WTC11 (cell line): ENCODE results near the gene TUBA3D. TPM values are rescaled to one million over a fixed set of nuclear protein-coding genes. Genes with fewer than 3 reads are reported as not detected.

ENCODE experiments used
- CREM ChIP-seq: sonication (generic); formaldehyde crosslinking; IDR thresholded peaks from 2 replicates; pipeline ENCODE4 v1.8.1; 2022; ENCODE audit warnings: mild to moderate bottlenecking, missing genetic modification reagents, moderate library complexity
- CTCF ChIP-seq: fragments of 200-600 bp; IDR thresholded peaks from 2 replicates; pipeline ENCODE4 v1.8.0; 2022; ENCODE audit warnings: antibody characterized with exemption
- E2F4 ChIP-seq: sonication (generic); formaldehyde crosslinking; IDR thresholded peaks from 2 replicates; pipeline ENCODE4 v1.8.1; 2022; ENCODE audit warnings: low read depth, mild to moderate bottlenecking, moderate library complexity, missing genetic modification reagents, borderline replicate concordance
- E2F5 ChIP-seq: sonication (generic); formaldehyde crosslinking; IDR thresholded peaks from 2 replicates; pipeline ENCODE4 v1.8.1; 2022; ENCODE audit warnings: mild to moderate bottlenecking, moderate library complexity, missing genetic modification reagents
- ESRRA ChIP-seq: sonication (generic); formaldehyde crosslinking; IDR thresholded peaks from 2 replicates; pipeline ENCODE4 v1.8.1; 2022; ENCODE audit warnings: mild to moderate bottlenecking, missing genetic modification reagents, borderline replicate concordance
- FOXJ3 ChIP-seq: sonication (generic); formaldehyde crosslinking; IDR thresholded peaks from 2 replicates; pipeline ENCODE4 v1.9.0; 2021; ENCODE audit warnings: missing genetic modification reagents, mild to moderate bottlenecking, borderline replicate concordance
- HMGA2 ChIP-seq: fragments of 250-450 bp; sonication (Bioruptor Pico); IDR thresholded peaks from 2 replicates; pipeline ENCODE4 v1.4.0; 2021; ENCODE audit warnings: mild to moderate bottlenecking, moderate library complexity
- IRF2 ChIP-seq: sonication (generic); formaldehyde crosslinking; IDR thresholded peaks from 2 replicates; pipeline ENCODE4 v1.8.0; 2022; ENCODE audit warnings: low read depth, missing genetic modification reagents, borderline replicate concordance
- JAZF1 ChIP-seq: fragments of 250-450 bp; sonication (Bioruptor Pico); IDR thresholded peaks from 2 replicates; pipeline ENCODE4 v1.9.0; 2021; ENCODE audit warnings: moderate library complexity, mild to moderate bottlenecking, inconsistent platforms
- MLX ChIP-seq: sonication (generic); formaldehyde crosslinking; IDR thresholded peaks from 2 replicates; pipeline ENCODE4 v1.8.1; 2023; ENCODE audit warnings: mild to moderate bottlenecking, missing genetic modification reagents, moderate library complexity
- PRDM15 ChIP-seq: sonication (generic); formaldehyde crosslinking; IDR thresholded peaks from 2 replicates; pipeline ENCODE4 v1.8.0; 2022; ENCODE audit warnings: missing genetic modification reagents
- PREB ChIP-seq: sonication (generic); formaldehyde crosslinking; IDR thresholded peaks from 2 replicates; pipeline ENCODE4 v1.8.1; 2022; ENCODE audit warnings: mild to moderate bottlenecking, missing genetic modification reagents, moderate library complexity, borderline replicate concordance
- RELA ChIP-seq: sonication (generic); formaldehyde crosslinking; IDR thresholded peaks from 2 replicates; pipeline ENCODE4 v1.8.1; 2022; ENCODE audit warnings: missing genetic modification reagents, mild to moderate bottlenecking, borderline replicate concordance
- ZMAT4 ChIP-seq: fragments of 250-450 bp; sonication (Bioruptor Pico); IDR thresholded peaks from 2 replicates; pipeline ENCODE4 v1.9.0; 2021; ENCODE audit warnings: mild to moderate bottlenecking
- ZNF671 ChIP-seq: fragments of 250-450 bp; sonication (Bioruptor Pico); IDR thresholded peaks from 2 replicates; pipeline ENCODE4 v1.8.0; 2021; ENCODE audit warnings: mild to moderate bottlenecking
- total RNA-seq: library from RNA; stranded (reverse); gene quantifications from 3 replicates; pipeline ENCODE4 v1.2.3, GENCODE V29; 2021

The TUBA3D gene
- total RNA-seq, 1 experiment from 2014 or later, result 0.28 TPM

- peak; percentile 75 for TF ChIP-seq CTCF
- TF ChIP-seq RELA (CRISPR knock-in tag), result no peak
- TF ChIP-seq PREB (CRISPR knock-in tag), result no peak
- no peak for TF ChIP-seq ESRRA (CRISPR knock-in tag)
- TF ChIP-seq JAZF1 (CRISPR knock-in tag), result no peak
- no peak for TF ChIP-seq FOXJ3 (CRISPR knock-in tag)
- TF ChIP-seq CREM (CRISPR knock-in tag), result peak; percentile 92
- no peak for TF ChIP-seq ZMAT4
- TF ChIP-seq E2F5, result peak; percentile 97
- peak; percentile 94 for TF ChIP-seq E2F4 (CRISPR knock-in tag)
- no peak for TF ChIP-seq IRF2 (CRISPR knock-in tag)
- no peak for TF ChIP-seq MLX
- no peak for TF ChIP-seq PRDM15 (CRISPR knock-in tag)
- no peak for TF ChIP-seq HMGA2 (CRISPR knock-in tag)
- no peak for TF ChIP-seq ZNF671 (CRISPR knock-in tag)
Measured at GRCh38 chr2:131492418-131493198, 16.7 kb downstream of the TUBA3D start (continued).
